GM19099 (cell line): ENCODE measurements around the gene GDF2.

ENCODE experiments used
- POLR2A ChIP-seq: IDR thresholded peaks from 3 replicates; pipeline ENCODE4 v1.6.1; 2011; ENCODE audit warnings: low read depth; ENCODE audit not compliant: insufficient read length; ENCODE audit errors: extremely low read depth

GDF2 gene

GRCh38 chr10:47348661-47349470 is 26.6 kb downstream of the GDF2 start:
- no peak for TF ChIP-seq POLR2A

DNA sequence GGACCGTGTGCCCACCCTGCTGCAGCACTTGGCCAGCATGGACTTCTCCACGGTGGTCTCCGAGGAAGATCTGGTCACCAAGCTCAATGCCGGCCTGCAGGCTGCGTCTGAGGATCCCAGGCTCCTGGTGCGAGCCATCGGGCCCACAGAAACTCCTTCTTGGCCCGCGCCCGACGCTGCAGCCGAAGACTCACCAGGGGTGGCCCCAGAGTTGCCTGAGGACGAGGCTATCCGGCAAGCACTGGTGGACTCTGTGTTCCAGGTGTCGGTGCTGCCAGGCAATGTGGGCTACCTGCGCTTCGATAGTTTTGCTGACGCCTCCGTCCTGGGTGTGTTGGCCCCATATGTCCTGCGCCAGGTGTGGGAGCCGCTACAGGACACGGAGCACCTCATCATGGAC is 27.3 kb downstream of the GDF2 start:
- TF ChIP-seq POLR2A = no peak

DNA sequence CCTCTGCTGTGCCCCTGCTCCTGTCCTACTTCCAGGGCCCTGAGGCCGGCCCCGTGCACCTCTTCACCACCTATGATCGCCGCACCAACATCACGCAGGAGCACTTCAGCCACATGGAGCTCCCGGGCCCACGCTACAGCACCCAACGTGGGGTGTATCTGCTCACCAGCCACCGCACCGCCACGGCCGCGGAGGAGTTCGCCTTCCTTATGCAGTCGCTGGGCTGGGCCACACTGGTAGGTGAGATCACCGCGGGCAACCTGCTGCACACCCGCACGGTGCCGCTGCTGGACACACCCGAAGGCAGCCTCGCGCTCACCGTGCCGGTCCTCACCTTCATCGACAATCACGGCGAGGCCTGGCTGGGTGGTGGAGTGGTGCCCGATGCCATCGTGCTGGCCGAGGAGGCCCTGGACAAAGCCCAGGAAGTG is 27.7 kb downstream of the GDF2 start:
- no peak for TF ChIP-seq POLR2A

GRCh38 chr10:47350671-47351640 is 28.7 kb downstream of the GDF2 start:
- no peak for TF ChIP-seq POLR2A

- TF ChIP-seq POLR2A = no peak
Observed at GRCh38 chr10:47351899-47352815, 29.9 kb downstream of the GDF2 start.

- TF ChIP-seq POLR2A = no peak
Observed at GRCh38 chr10:47353351-47353750, 31.1 kb downstream of the GDF2 start.

- no peak for TF ChIP-seq POLR2A
Observed at GRCh38 chr10:47354165-47354564, 31.9 kb downstream of the GDF2 start.

GRCh38 chr10:47354900-47355299 is 32.6 kb downstream of the GDF2 start:
- TF ChIP-seq POLR2A = no peak

DNA sequence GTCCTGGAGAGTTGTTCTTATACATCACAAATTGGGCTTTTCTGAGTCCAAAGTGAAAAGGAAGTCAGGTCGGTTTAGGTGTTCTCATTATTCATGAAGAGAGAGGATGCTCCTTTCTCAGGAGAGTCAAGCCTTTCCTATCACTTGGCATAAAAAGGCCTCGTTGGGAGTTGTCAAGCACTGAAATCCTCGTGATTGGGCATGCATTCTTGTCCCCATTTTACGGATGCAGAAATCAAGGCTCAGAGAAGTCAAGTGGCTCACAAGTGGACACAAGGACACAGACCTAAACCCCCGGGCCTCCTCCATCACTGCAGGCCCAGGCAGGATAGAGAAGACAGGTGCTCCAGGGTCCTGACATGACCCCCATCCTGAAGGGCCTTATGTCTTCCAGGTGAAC is 34.5 kb downstream of the GDF2 start:
- TF ChIP-seq POLR2A = no peak

- no peak for TF ChIP-seq POLR2A
Observed at GRCh38 chr10:47357131-47357582, 34.9 kb downstream of the GDF2 start.

GRCh38 chr10:47357911-47358310 is 35.7 kb downstream of the GDF2 start:
- TF ChIP-seq POLR2A = no peak

DNA sequence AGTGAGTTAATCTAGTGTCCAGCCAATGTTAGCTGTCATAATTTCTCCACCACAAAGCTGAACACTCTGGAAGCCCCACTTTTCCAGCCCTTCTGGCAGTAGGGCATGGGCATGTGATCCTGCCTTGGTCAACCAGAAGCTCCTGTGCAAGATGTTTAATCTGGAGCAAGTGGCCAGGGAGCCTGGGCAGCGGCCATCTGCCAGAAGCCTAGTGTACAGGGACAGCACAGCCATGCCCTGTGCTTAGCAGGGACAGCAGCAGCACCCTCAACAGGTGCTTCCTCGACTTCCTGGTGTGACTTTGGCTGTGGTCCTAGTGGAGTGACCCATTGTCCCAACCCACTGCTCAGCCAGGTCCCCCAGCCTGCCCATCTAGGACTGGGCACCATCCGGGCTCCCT is 36.2 kb downstream of the GDF2 start:
- TF ChIP-seq POLR2A = no peak

GRCh38 chr10:47359101-47359500 is 36.8 kb downstream of the GDF2 start:
- TF ChIP-seq POLR2A = no peak

GRCh38 chr10:47359626-47360418 is 37.6 kb downstream of the GDF2 start:
- TF ChIP-seq POLR2A = no peak
